ENCODE results near the gene PRXL2B. TPM values are rescaled to one million over a fixed set of nuclear protein-coding genes. Genes with fewer than 3 reads are reported as not detected.
A peak's percentile ranks its signal among the peaks of the same experiment; 100 is the strongest.

PRXL2B gene
- total and polyA plus RNA-seq, 7 experiments from 2014 or later: 12.3 to 37.0 (median 26.5) TPM

DNA sequence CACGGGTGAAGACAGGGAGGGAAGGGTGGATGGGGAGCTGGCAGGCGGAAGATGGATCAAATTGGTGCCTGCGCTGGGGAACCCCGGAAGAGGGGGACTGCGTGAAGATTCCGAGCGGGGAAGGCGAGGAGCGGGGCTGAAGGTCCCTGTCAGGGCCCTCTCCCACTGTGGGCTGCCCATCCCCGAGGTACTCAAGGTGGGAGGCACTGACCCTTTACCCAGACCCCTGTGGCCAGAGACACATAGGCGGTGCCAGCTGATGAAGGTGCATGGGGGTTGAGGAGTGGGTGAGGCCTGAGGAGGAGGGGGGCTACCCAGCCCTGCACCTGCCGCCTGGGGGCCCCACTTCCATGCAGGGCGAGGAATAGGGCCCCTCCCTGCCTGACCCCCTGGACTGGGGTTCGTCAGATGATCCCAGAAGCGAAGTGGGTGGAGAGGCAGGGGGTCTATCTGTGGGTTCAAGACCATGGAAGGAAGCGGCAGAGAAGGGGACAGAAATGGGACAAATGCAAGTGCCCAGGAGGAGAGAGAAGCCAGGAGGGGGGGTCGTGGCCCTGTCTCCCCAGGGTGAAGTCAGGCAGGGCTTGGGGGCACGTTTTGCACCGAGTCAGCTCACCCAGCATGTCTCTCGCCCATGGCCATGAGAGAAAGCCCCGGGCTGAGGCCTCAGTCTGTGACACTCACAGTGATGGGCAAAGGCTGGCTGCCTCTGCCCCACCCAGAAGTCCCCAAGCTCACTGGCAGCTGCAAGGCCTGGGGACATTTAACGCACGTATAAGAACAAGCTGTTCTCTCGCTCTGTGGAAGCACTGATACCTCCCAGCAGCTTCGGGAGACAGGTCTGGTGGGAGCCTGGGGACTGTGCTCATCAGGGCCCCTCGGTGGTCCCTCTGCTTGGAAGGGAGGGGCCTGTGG is 53.3 kb downstream of the PRXL2B start:
- intact Hi-C loops (cut with micrococcal nuclease): loop anchor here in 1 of 2 donors (10.0 kb wide), 1 partner anchor 445 kb away; the partner anchor contains the start of gene FAAP20
- Histone ChIP-seq H3K4me1 (ENCODE audit: control insufficient read depth in 2 of 2, insufficient read depth in 2 of 2, low read length in 2 of 2) (peaks cover 9% of the 10 kb centered on the region in 2 donors), H3K27ac (ENCODE audit: low read depth, low read length) (peak overlapping the region; percentile 22), H3K27me3 (ENCODE audit: control insufficient read depth in 2 of 2, insufficient read depth in 2 of 2, low read length in 2 of 2) (no peaks in the 10 kb centered on the region), H3K36me3 (ENCODE audit: control insufficient read depth in 2 of 3, insufficient read depth in 3 of 3, low read length in 3 of 3) (no peaks in the 10 kb centered on the region), H3K9me3 (ENCODE audit: control insufficient read depth in 2 of 3, low read length in 3 of 3) (no peaks in the 10 kb centered on the region), H3K4me3 (ENCODE audit: low read length) (no peak overlapping the region)
- peak overlapping the region in 2 of 9 donors; percentile 17 to 79 for H3K27ac Mint-ChIP-seq
- ATAC-seq: no peak
- ChIA-PET POLR2A (interaction anchor here (1.6 kb wide), 1 partner anchor 53 kb away, joined by 3 read pairs; no protein-coding TSS in a partner anchor), CTCF (interaction anchor here (0.5 kb wide), 1 partner anchor 504 kb away, joined by 3 read pairs; no protein-coding TSS in a partner anchor)
- peaks cover 0 to 12% (median 0%) of the 10 kb centered on the region in 11 donors for H3K9me3 Mint-ChIP-seq
- peaks cover 0 to 8% (median 0%) of the 10 kb centered on the region in 5 donors for H3K36me3 Mint-ChIP-seq
- peaks cover 0 to 3% (median 0%) of the 10 kb centered on the region in 5 donors for H3K27me3 Mint-ChIP-seq
- H3K4me1 Mint-ChIP-seq: peaks cover 7 to 24% (median 14%) of the 10 kb centered on the region in 7 donors
- DNase-seq: no peak
- peak overlapping the region in 4 of 10 donors; percentile 12 to 32 (median 22) for H3K4me3 Mint-ChIP-seq

DNA sequence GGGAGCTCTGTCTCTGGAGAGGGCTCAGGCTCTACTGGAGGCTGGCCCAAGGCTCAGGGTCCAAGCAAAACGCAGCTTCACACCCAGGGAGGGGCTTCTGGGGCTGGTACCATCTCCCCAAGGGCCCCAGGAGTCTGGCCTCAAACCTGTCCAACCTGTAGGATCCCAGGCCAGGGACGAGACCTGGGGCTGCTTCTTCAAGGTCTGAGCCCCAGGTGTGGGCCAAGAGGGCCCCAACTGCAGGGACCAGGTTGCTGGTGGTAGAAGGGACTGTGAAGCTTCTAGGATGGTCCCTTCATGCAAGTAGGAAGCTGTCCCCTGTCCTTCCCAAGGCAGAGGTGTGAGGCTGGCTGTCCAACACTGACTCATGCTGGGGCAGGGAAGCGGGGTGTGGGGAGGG is 54.0 kb downstream of the PRXL2B start:
- intact Hi-C loops (cut with micrococcal nuclease): loop anchor here in 1 of 2 donors (10.0 kb wide), 1 partner anchor 446 kb away; the partner anchor contains the start of gene FAAP20
- H3K4me1 ChIP-seq (ENCODE audit: control insufficient read depth in 2 of 2, insufficient read depth in 2 of 2, low read length in 2 of 2): peaks cover 9% of the 10 kb centered on the region in 2 donors
- POLR2A ChIA-PET: interaction anchor here (0.9 to 1.6 kb wide), 2 partner anchors 53 to 55 kb away, joined by 3 read pairs; no protein-coding TSS in a partner anchor
- H3K4me1 Mint-ChIP-seq: peaks cover 7 to 24% (median 14%) of the 10 kb centered on the region in 7 donors
- H3K4me3 ChIP-seq (ENCODE audit: low read length): no peak overlapping the region
- peaks cover 0 to 8% (median 0%) of the 10 kb centered on the region in 5 donors for H3K36me3 Mint-ChIP-seq
- H3K36me3 ChIP-seq (ENCODE audit: control insufficient read depth in 2 of 3, insufficient read depth in 3 of 3, low read length in 3 of 3): no peaks in the 10 kb centered on the region
- H3K9me3 Mint-ChIP-seq: peaks cover 0 to 12% (median 0%) of the 10 kb centered on the region in 11 donors
- no peak for ATAC-seq
- CTCF ChIA-PET: interaction anchor here (0.5 kb wide), 1 partner anchor 505 kb away, joined by 3 read pairs; no protein-coding TSS in a partner anchor
- H3K27me3 ChIP-seq (ENCODE audit: control insufficient read depth in 2 of 2, insufficient read depth in 2 of 2, low read length in 2 of 2): no peaks in the 10 kb centered on the region
- no peak overlapping the region for H3K27ac ChIP-seq (ENCODE audit: low read depth, low read length)
- DNase-seq: no peak
- H3K4me3 Mint-ChIP-seq: peak overlapping the region in 1 of 10 donors; percentile 32
- H3K27ac Mint-ChIP-seq: peak overlapping the region in 1 of 9 donors; percentile 5
- H3K9me3 ChIP-seq (ENCODE audit: control insufficient read depth in 2 of 3, low read length in 3 of 3): peaks cover 0 to under 1% (median 0%) of the 10 kb centered on the region in 3 experiments
- peaks cover 0 to 3% (median 0%) of the 10 kb centered on the region in 5 donors for H3K27me3 Mint-ChIP-seq

Other genes with a start within 250 kb of the PRXL2B start
- 10 to 100 TPM in 3 of 5 experiments, 1 to 10 TPM in 2; 8.5 to 16.4 (median 11.2) TPM for gene MORN1, start 195.2 kb upstream of the PRXL2B start, total RNA-seq
- gene MORN1, start 195.2 kb upstream of the PRXL2B start, polyA plus RNA-seq: 1 to 10 TPM; 5.0 to 5.3 TPM
- 100 to 1,000 TPM in 3 of 5 experiments, 10 to 100 TPM in 2; 71.0 to 150 (median 136) TPM for gene RER1, start 194.9 kb upstream of the PRXL2B start, total RNA-seq
- 100 to 1,000 TPM; 110 to 116 TPM for gene RER1, start 194.9 kb upstream of the PRXL2B start, polyA plus RNA-seq
- gene PEX10, start 174.2 kb upstream of the PRXL2B start, total RNA-seq: 10 to 100 TPM in 4 of 5 experiments, 1 to 10 TPM in 1; 8.7 to 14.9 (median 12.3) TPM
- 10 to 100 TPM in 1 of 2 donors, 1 to 10 TPM in 1; 9.1 to 10.4 TPM for gene PEX10, start 174.2 kb upstream of the PRXL2B start, polyA plus RNA-seq
- 10 to 100 TPM; 10.1 to 37.4 (median 18.4) TPM for gene PLCH2, start 110.5 kb upstream of the PRXL2B start, total RNA-seq
- 1 to 10 TPM in 1 of 2 donors, under 1 TPM in 1; 0.11 to 1.5 TPM for gene PLCH2, start 110.5 kb upstream of the PRXL2B start, polyA plus RNA-seq
- 10 to 100 TPM; 55.8 to 91.2 (median 72.6) TPM for gene PANK4, start 60.2 kb upstream of the PRXL2B start, total RNA-seq
- 10 to 100 TPM; 12.7 to 29.9 TPM for gene PANK4, start 60.2 kb upstream of the PRXL2B start, polyA plus RNA-seq
- gene HES5, start 56.5 kb upstream of the PRXL2B start, total RNA-seq: not detected
- gene HES5, start 56.5 kb upstream of the PRXL2B start, polyA plus RNA-seq: not detected
- gene TNFRSF14, start 30.4 kb upstream of the PRXL2B start, total RNA-seq: 100 to 1,000 TPM; 182 to 253 (median 204) TPM
- 10 to 100 TPM; 52.5 to 65.1 TPM for gene TNFRSF14, start 30.4 kb upstream of the PRXL2B start, polyA plus RNA-seq
- 1 to 10 TPM; 2.0 to 3.7 (median 2.5) TPM for gene MMEL1, start 46.2 kb downstream of the PRXL2B start, total RNA-seq
- gene MMEL1, start 46.2 kb downstream of the PRXL2B start, polyA plus RNA-seq: 10 to 100 TPM; 12.5 to 20.5 TPM
- gene TTC34, start 214.9 kb downstream of the PRXL2B start, total RNA-seq: 1 to 10 TPM; 1.6 to 8.0 (median 2.3) TPM
- gene TTC34, start 214.9 kb downstream of the PRXL2B start, polyA plus RNA-seq: under 1 TPM; 0.28 to 0.47 TPM

Measured in naive thymus-derived CD4-positive, alpha-beta T cell (primary cell).